ENCODE data around the gene ZFR.

- TF ChIP-seq CTCF (IDR thresholded peaks at IDR 0.05; ENCODE audit: low read depth, low read length) (no peak), EZH2phosphoT487 (IDR thresholded peaks at IDR 0.05; ENCODE audit: low read depth) (no peak)
These were observed 81.5 kb downstream of the ZFR start for GRCh38 chr5:32363030-32363429.

Measured in OCI-LY3 (cell line).